Neural crest cell (in vitro differentiated cells): ENCODE data around the gene MAML3. TPM values are rescaled to one million over a fixed set of nuclear protein-coding genes. Genes with fewer than 3 reads are reported as not detected.

Source experiments
- DNase-seq: peaks from one replicate; pipeline ENCODE4 v3.0.0; 2021; ENCODE audit warnings: low read depth, mixed read lengths, low spot score
- H3K27ac Mint-ChIP-seq: one replicate; pipeline ENCODE4 v1.8.0; 2021; ENCODE audit warnings: mild to moderate bottlenecking, mixed read lengths; ENCODE audit not compliant: unreplicated experiment
- H3K27me3 Mint-ChIP-seq: 2 replicates; pipeline ENCODE4 v1.8.0; 2021; ENCODE audit warnings: low read depth, mild to moderate bottlenecking, mixed read lengths
- H3K36me3 Mint-ChIP-seq: 2 replicates; pipeline ENCODE4 v1.8.0; 2021; ENCODE audit warnings: low read depth, mild to moderate bottlenecking, mixed read lengths
- H3K4me1 Mint-ChIP-seq: 2 replicates; pipeline ENCODE4 v1.8.0; 2021; ENCODE audit warnings: mixed read lengths
- H3K4me3 Mint-ChIP-seq: one replicate; pipeline ENCODE4 v1.8.0; 2021; ENCODE audit warnings: mild to moderate bottlenecking, mixed read lengths
- H3K9me3 Mint-ChIP-seq: 2 replicates; pipeline ENCODE4 v1.8.0; 2021; ENCODE audit warnings: mixed read lengths
- total RNA-seq: library from RNA; stranded (reverse); gene quantifications from 2 replicates; pipeline ENCODE4 v1.2.1, GENCODE V29; 2021
- TF ChIP-seq, protein P1 (sequence below): fragments of 200-600 bp; sonication (generic); conservative IDR thresholded peaks from 2 replicates; pipeline ENCODE4 v1.5.0; 2021; ENCODE audit warnings: antibody characterized with exemption, mild to moderate bottlenecking

Gene MAML3
- total RNA-seq, 1 donor from 2014 or later: 21.8 TPM

DNA sequence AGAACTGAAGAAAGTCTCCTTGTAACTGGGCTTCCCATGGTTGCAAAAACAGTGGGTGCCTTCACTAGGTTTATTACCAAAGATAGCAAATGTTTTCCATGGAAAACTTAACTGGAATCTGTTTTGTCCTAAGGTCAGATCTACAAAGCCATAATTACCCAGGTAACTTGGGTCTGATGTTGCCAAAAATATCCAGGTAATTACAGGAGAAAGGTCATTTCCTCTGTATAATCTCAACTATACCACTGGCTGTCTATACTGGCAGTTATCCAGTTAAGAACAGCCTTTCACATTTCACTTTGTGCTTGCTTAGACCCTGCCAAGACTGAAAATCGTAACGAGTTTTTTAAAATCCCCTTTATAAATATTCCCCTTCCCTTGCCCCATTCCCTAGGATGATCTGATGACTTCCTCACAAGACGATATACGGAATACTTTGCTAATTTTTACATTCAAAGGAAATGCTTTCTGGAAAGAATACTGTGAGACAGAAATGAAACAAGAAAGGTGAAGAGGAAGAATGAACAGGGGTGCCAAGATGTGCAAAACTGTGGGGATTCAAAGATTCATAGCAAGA is 105.5 kb downstream of the MAML3 start:
- H3K4me1 Mint-ChIP-seq: peaks cover 74% of the 10 kb centered on the region
- no peaks in the 10 kb centered on the region for H3K9me3 Mint-ChIP-seq
- DNase-seq: no peak
- no peaks in the 10 kb centered on the region for H3K27me3 Mint-ChIP-seq
- H3K27ac Mint-ChIP-seq: peak overlapping the region; percentile 98
- no peaks in the 10 kb centered on the region for H3K36me3 Mint-ChIP-seq
- TF ChIP-seq, protein P1, sequence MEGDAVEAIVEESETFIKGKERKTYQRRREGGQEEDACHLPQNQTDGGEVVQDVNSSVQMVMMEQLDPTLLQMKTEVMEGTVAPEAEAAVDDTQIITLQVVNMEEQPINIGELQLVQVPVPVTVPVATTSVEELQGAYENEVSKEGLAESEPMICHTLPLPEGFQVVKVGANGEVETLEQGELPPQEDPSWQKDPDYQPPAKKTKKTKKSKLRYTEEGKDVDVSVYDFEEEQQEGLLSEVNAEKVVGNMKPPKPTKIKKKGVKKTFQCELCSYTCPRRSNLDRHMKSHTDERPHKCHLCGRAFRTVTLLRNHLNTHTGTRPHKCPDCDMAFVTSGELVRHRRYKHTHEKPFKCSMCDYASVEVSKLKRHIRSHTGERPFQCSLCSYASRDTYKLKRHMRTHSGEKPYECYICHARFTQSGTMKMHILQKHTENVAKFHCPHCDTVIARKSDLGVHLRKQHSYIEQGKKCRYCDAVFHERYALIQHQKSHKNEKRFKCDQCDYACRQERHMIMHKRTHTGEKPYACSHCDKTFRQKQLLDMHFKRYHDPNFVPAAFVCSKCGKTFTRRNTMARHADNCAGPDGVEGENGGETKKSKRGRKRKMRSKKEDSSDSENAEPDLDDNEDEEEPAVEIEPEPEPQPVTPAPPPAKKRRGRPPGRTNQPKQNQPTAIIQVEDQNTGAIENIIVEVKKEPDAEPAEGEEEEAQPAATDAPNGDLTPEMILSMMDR: no peak
- H3K4me3 Mint-ChIP-seq: peak overlapping the region; percentile 80

DNA sequence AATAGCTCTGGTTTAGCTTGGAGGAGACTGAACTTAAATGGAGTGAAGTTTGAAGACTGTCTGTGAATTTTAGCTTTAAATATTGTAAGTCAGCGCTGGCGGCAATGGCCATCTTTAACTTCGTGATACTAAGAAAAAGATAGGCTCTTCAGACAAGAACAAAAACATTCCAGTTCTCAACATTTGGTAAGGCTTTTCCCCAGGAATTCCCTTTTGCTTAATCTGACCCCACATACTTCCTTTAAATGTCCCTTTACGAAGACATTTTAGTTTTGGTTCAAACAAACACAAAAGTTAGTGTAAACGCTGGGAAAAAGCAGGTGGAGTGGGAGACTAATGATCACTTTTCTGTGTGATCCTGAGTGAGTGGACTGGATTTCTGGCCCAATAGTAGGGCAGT is 106.2 kb downstream of the MAML3 start:
- no peak for DNase-seq
- no peaks in the 10 kb centered on the region for H3K9me3 Mint-ChIP-seq
- H3K27ac Mint-ChIP-seq: peak overlapping the region; percentile 72
- H3K36me3 Mint-ChIP-seq: no peaks in the 10 kb centered on the region
- TF ChIP-seq, protein P1: no peak
- H3K4me1 Mint-ChIP-seq: peaks cover 75% of the 10 kb centered on the region
- peak overlapping the region; percentile 62 for H3K4me3 Mint-ChIP-seq
- H3K27me3 Mint-ChIP-seq: no peaks in the 10 kb centered on the region

DNA sequence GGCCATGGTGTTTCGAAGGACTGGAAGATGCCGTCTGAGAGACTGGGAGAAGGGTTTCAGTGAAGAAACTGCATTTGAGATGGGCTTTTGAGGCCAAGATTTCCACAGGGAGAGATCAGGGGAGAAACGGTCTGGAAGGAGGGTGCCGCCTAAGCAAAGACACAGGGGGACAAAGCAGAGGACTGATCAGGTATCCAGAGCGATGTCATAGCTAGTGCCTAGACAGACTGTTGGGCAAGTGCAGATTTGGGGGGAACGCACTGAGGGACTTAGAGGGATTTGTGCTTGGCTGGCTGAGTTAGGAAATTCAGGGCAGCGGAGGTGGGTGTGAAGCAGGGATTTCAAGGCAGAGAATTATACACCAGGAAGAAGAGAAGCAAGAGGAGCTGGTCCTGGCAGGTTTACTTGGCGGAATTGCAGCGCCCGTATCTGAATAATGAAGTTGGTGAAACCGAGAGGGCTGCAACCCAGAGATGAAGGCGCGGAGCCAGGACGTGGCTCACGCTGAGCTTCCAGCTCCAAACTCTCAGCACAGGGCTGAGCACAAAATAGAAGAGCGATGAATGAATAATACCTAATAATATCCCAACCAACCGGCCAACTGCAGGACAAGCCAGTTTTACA is 106.9 kb downstream of the MAML3 start:
- no peak for DNase-seq
- Mint-ChIP-seq H3K9me3 (no peaks in the 10 kb centered on the region), H3K27me3 (no peaks in the 10 kb centered on the region), H3K36me3 (no peaks in the 10 kb centered on the region), H3K4me1 (peaks cover 75% of the 10 kb centered on the region), H3K27ac (peak overlapping the region; percentile 80), H3K4me3 (peak overlapping the region; percentile 62)
- TF ChIP-seq, protein P1: no peak

DNA sequence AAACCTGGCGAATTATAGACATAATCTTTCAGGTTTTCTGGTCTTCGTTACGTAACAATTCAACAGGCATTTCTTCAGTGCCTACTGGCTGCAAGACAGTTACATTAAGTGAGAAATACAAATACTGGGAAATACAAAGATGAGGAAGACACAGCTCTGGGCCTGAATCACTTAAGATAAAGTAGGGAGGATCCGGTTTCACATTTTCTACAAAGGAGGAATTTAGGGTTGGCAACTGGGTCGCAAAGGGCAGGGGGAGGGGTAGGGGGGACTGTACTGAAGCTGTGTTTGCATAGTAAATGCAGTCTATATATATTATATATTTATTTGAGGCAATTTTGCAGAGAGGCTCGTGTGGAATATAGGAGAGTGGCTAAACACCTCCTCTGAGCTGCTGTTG is 107.4 kb downstream of the MAML3 start:
- H3K27ac Mint-ChIP-seq: peak overlapping the region; percentile 80
- H3K27me3 Mint-ChIP-seq: no peaks in the 10 kb centered on the region
- H3K36me3 Mint-ChIP-seq: no peaks in the 10 kb centered on the region
- no peaks in the 10 kb centered on the region for H3K9me3 Mint-ChIP-seq
- peaks cover 71% of the 10 kb centered on the region for H3K4me1 Mint-ChIP-seq
- DNase-seq: no peak
- TF ChIP-seq, protein P1: no peak
- peak overlapping the region; percentile 62 for H3K4me3 Mint-ChIP-seq

DNA sequence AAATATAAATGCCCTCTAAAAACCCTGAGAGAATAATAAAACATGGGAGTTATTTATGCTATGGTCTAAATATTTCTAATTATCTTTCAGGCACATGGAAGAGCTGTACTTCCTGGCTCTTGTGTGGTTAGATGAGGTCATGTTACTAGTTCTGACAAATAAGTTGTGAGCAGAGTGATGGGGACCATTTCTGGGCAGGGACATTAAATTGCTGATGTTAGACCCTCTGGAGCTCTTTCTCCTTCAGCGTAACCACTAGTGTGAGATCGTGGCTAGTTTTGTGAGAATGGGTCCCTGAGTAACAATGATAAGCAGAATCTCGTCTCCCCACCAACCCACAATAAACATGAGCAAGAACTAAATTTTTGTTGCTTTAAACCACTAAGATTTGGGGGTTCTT is 108.0 kb downstream of the MAML3 start:
- H3K4me1 Mint-ChIP-seq: peaks cover 71% of the 10 kb centered on the region
- no peak for DNase-seq
- H3K9me3 Mint-ChIP-seq: no peaks in the 10 kb centered on the region
- H3K27me3 Mint-ChIP-seq: no peaks in the 10 kb centered on the region
- H3K4me3 Mint-ChIP-seq: no peak overlapping the region
- H3K27ac Mint-ChIP-seq: peak overlapping the region; percentile 43
- TF ChIP-seq, protein P1: no peak
- H3K36me3 Mint-ChIP-seq: peaks cover 1% of the 10 kb centered on the region
